Tibial nerve (tissue), 4 donors: Measurements from ENCODE around the gene KIAA0586. TPM values are rescaled to one million over a fixed set of nuclear protein-coding genes. Genes with fewer than 3 reads are reported as not detected.
"Not testable (repeated sequence)": the region's sequence is repeated elsewhere in the genome, so short reads cannot be mapped to it uniquely, and the experiment has no call there.

Experiments used
- DNase-seq, 2 donors: peaks; one replicate each; pipeline ENCODE4 v3.0.0-alpha.2; 2019; ENCODE audit warnings: low spot score in 2 of 2
- H3K27ac ChIP-seq, 4 donors: fragments of 200-600 bp; sonication (generic) in 3 of 4; one replicate each; pipeline ENCODE4 v1.5.1; 2017 to 2019; ENCODE audit warnings: mild to moderate bottlenecking in 1 of 4
- H3K27me3 ChIP-seq, 2 donors: fragments of 200-600 bp; sonication (generic) in 1 of 2; one replicate each; pipeline versions ENCODE4 v1.5.1 to v1.6.0; 2017 to 2019
- H3K36me3 ChIP-seq, 3 donors: fragments of 200-600 bp; sonication (generic); one replicate each; pipeline ENCODE4 v1.5.1; 2018 to 2019
- H3K4me1 ChIP-seq, 4 donors: fragments of 200-600 bp; sonication (generic) in 3 of 4; one replicate each; pipeline ENCODE4 v1.5.1; 2017 to 2019
- H3K4me3 ChIP-seq, 4 donors: fragments of 200-600 bp; sonication (generic) in 3 of 4; one replicate each; pipeline ENCODE4 v1.5.1; 2017 to 2019; ENCODE audit warnings: mild to moderate bottlenecking in 1 of 4, moderate library complexity in 1 of 4
- H3K9me3 ChIP-seq, 4 donors: fragments of 200-600 bp; sonication (generic) in 3 of 4; one replicate each; pipeline ENCODE4 v1.5.1; 2017 to 2019
- CTCF ChIP-seq, 5 experiments: fragments of 200-600 bp in 3 of 5; fragments of 450-650 bp in 2 of 5; sonication (generic) in 3 of 5; IDR thresholded peaks; one replicate each; pipeline ENCODE4 v1.5.1; 2016 to 2019; ENCODE audit warnings: antibody characterized with exemption in 5 of 5, mild to moderate bottlenecking in 3 of 5, moderate library complexity in 2 of 5
- EP300 ChIP-seq, 2 donors: sonication (generic); formaldehyde crosslinking; IDR thresholded peaks; one replicate each; pipeline ENCODE4 v1.6.1; 2017; ENCODE audit warnings: antibody characterized with exemption in 2 of 2, mild to moderate bottlenecking in 1 of 2
- POLR2A ChIP-seq, 2 donors: fragments of 450-650 bp; IDR thresholded peaks; one replicate each; pipeline ENCODE4 v1.6.1; 2017; ENCODE audit warnings: antibody characterized with exemption in 2 of 2, mild to moderate bottlenecking in 2 of 2, moderate library complexity in 2 of 2
- WGBS, 2 donors: methylation state at CpG; one replicate each; pipeline ENCODE4 v1.1.5; 2018; 5-methylcytosine and 5-hydroxymethylcytosine counted together
- total RNA-seq, 4 donors: library from RNA; depleted of rRNA; stranded (reverse); fragments of >200 nt; gene quantifications; one replicate each; pipeline ENCODE4 v1.1.0, GENCODE V29; 2016

Gene KIAA0586
- total RNA-seq, 4 donors from 2014 or later, result 17.1 to 27.3 (median 17.5) TPM

GRCh38 chr14:58414845-58415244 is 12.7 kb upstream of the KIAA0586 start:
- WGBS, 2 donors, result 91 to 100% methylated on average over 1 of the region's 1 CpG
- H3K36me3 ChIP-seq, result peaks cover 4 to 74% (median 4%) of the 10 kb centered on the region in 3 donors
- no peaks in the 10 kb centered on the region for H3K9me3 ChIP-seq
- no peaks in the 10 kb centered on the region for H3K4me1 ChIP-seq
- no peak overlapping the region for H3K4me3 ChIP-seq
- no peaks in the 10 kb centered on the region for H3K27me3 ChIP-seq
- DNase-seq, result no peak
- TF ChIP-seq CTCF (IDR thresholded peaks at IDR 0.05) (no peak), POLR2A (IDR thresholded peaks at IDR 0.05) (no peak), EP300 (IDR thresholded peaks at IDR 0.05) (no peak)
- H3K27ac ChIP-seq, result no peak overlapping the region

GRCh38 chr14:58415636-58416547 is 11.6 kb upstream of the KIAA0586 start:
- no peaks in the 10 kb centered on the region for H3K4me1 ChIP-seq
- DNase-seq, result no peak
- H3K36me3 ChIP-seq, result peaks cover 0 to 74% (median 4%) of the 10 kb centered on the region in 3 donors
- no peaks in the 10 kb centered on the region for H3K9me3 ChIP-seq
- no peak for TF ChIP-seq CTCF (IDR thresholded peaks at IDR 0.05)
- TF ChIP-seq EP300 (IDR thresholded peaks at IDR 0.05), result no peak
- no peak for TF ChIP-seq POLR2A (IDR thresholded peaks at IDR 0.05)
- no peak overlapping the region for H3K4me3 ChIP-seq
- H3K27me3 ChIP-seq, result no peaks in the 10 kb centered on the region
- WGBS, 2 donors, result 92 to 94% methylated on average over 10 of the region's 10 CpGs
- no peak overlapping the region for H3K27ac ChIP-seq

GRCh38 chr14:58416934-58417333 is 10.6 kb upstream of the KIAA0586 start:
- WGBS, 2 donors, result 93 to 100% methylated on average over 1 of the region's 1 CpG
- H3K27me3 ChIP-seq, H3K4me1 ChIP-seq, H3K27ac ChIP-seq, H3K9me3 ChIP-seq, DNase-seq, H3K4me3 ChIP-seq: not testable (repeated sequence)
- H3K36me3 ChIP-seq, result peaks cover 0 to 74% (median 0%) of the 10 kb centered on the region in 3 donors

GRCh38 chr14:58426670-58427280 is 744 bp upstream of the KIAA0586 start:
- TF ChIP-seq CTCF (IDR thresholded peaks at IDR 0.05), result no peak
- TF ChIP-seq EP300 (IDR thresholded peaks at IDR 0.05), result no peak
- TF ChIP-seq POLR2A (IDR thresholded peaks at IDR 0.05), result no peak
- Histone ChIP-seq H3K9me3 (no peaks in the 10 kb centered on the region), H3K27me3 (no peaks in the 10 kb centered on the region), H3K4me1 (peaks cover 0 to 39% (median 12%) of the 10 kb centered on the region in 4 donors), H3K36me3 (peaks cover 0 to 35% (median 0%) of the 10 kb centered on the region in 3 donors), H3K4me3 (peak overlapping the region; percentile 69 to 98 (median 80)), H3K27ac (peak overlapping the region; percentile 89 to 96 (median 94))
- peak in 1 of 2 donors; percentile 48 for DNase-seq
- WGBS, 2 donors, result 0 to 1% methylated on average over 32 to 35 of the region's 35 CpGs

- TF ChIP-seq CTCF (IDR thresholded peaks at IDR 0.05) (no peak), POLR2A (IDR thresholded peaks at IDR 0.05) (no peak), EP300 (IDR thresholded peaks at IDR 0.05) (no peak)
- peak overlapping the region; percentile 69 to 98 (median 80) for H3K4me3 ChIP-seq
These were observed 682 bp downstream of the KIAA0586 start for GRCh38 chr14:58428118-58428683.

More at GRCh38 chr14:58428118-58428683, 682 bp downstream of the KIAA0586 start:
- Histone ChIP-seq H3K9me3 (no peaks in the 10 kb centered on the region), H3K27me3 (no peaks in the 10 kb centered on the region), H3K27ac (peak overlapping the region; percentile 89 to 96 (median 94)), H3K36me3 (peaks cover 0 to 33% (median 5%) of the 10 kb centered on the region in 3 donors), H3K4me1 (peaks cover 0 to 39% (median 12%) of the 10 kb centered on the region in 4 donors)
- WGBS, 2 donors, result 0 to 1% methylated on average over 10 of the region's 10 CpGs
- peak in 1 of 2 donors; percentile 5 for DNase-seq
